ENCODE measurements around the gene CNNM1. TPM values are rescaled to one million over a fixed set of nuclear protein-coding genes. Genes with fewer than 3 reads are reported as not detected.

Gene CNNM1
- polyA plus RNA-seq, 12 donors, result 0.01 to 0.33 (median 0.05) TPM; not detected in 3

- DNase-seq, result no peak
Observed at GRCh38 chr10:99418910-99419624, 89.9 kb downstream of the CNNM1 start.

GRCh38 chr10:99419688-99420087 lies 90.5 kb downstream of the CNNM1 start:
- DNase-seq, result no peak

GRCh38 chr10:99421233-99421739 lies 92.1 kb downstream of the CNNM1 start:
- no peak for DNase-seq

- DNase-seq, result no peak
Observed at GRCh38 chr10:99422529-99423096, 93.5 kb downstream of the CNNM1 start.

GRCh38 chr10:99424656-99425055 lies 95.5 kb downstream of the CNNM1 start:
- DNase-seq, result no peak

- DNase-seq, result no peak
Observed at GRCh38 chr10:99425204-99425603, 96.0 kb downstream of the CNNM1 start.

- no peak for DNase-seq
Observed at GRCh38 chr10:99426689-99427088, 97.5 kb downstream of the CNNM1 start.

- DNase-seq, result no peak
Observed at GRCh38 chr10:99427566-99428190, 98.5 kb downstream of the CNNM1 start.

GRCh38 chr10:99429517-99430095 lies 100.5 kb downstream of the CNNM1 start:
- no peak for DNase-seq

GRCh38 chr10:99430116-99430450 lies 100.9 kb downstream of the CNNM1 start:
- no peak for DNase-seq

GRCh38 chr10:99430451-99431189 lies 101.5 kb downstream of the CNNM1 start, which contains the start of gene GOT1:
Gene GOT1 (minus strand): TSS chr10:99430624. CDS start chr10:99430565, 59 bp downstream.
- peak; percentile 98 for DNase-seq

- peak; percentile 58 for DNase-seq
Observed at GRCh38 chr10:99431190-99431760, 102.1 kb downstream of the CNNM1 start.

- DNase-seq, result no peak
Observed at GRCh38 chr10:99432047-99432446, 102.9 kb downstream of the CNNM1 start.

GRCh38 chr10:99432881-99433280 lies 103.7 kb downstream of the CNNM1 start:
- no peak for DNase-seq

- DNase-seq, result no peak
Observed at GRCh38 chr10:99433378-99434020, 104.3 kb downstream of the CNNM1 start.

GRCh38 chr10:99435986-99436638 lies 107.0 kb downstream of the CNNM1 start:
- peak; percentile 48 for DNase-seq

- no peak for DNase-seq
Observed at GRCh38 chr10:99438890-99439289, 109.7 kb downstream of the CNNM1 start.

GRCh38 chr10:99442394-99442793 lies 113.2 kb downstream of the CNNM1 start:
- no peak for DNase-seq

- no peak for DNase-seq
Observed at GRCh38 chr10:99443500-99443899, 114.3 kb downstream of the CNNM1 start.

Data from muscle of arm (tissue), 12 donors.